WTC11 (cell line): Measurements from ENCODE around the gene PLK1.

ENCODE experiments used
- ATF3 ChIP-seq: sonication (generic); formaldehyde crosslinking; conservative IDR thresholded peaks from 2 replicates; pipeline ENCODE4 v1.8.1; 2022; ENCODE audit warnings: mild to moderate bottlenecking, missing genetic modification reagents
- ATF6 ChIP-seq: sonication (generic); formaldehyde crosslinking; IDR thresholded peaks from 2 replicates; pipeline ENCODE4 v1.8.1; 2023; ENCODE audit warnings: mild to moderate bottlenecking, missing genetic modification reagents
- CTCF ChIP-seq: fragments of 200-600 bp; IDR thresholded peaks from 2 replicates; pipeline ENCODE4 v1.8.0; 2022; ENCODE audit warnings: antibody characterized with exemption
- JAZF1 ChIP-seq: fragments of 250-450 bp; sonication (Bioruptor Pico); IDR thresholded peaks from 2 replicates; pipeline ENCODE4 v1.9.0; 2021; ENCODE audit warnings: moderate library complexity, mild to moderate bottlenecking, inconsistent platforms
- JUN ChIP-seq: sonication (generic); formaldehyde crosslinking; IDR thresholded peaks from 2 replicates; pipeline ENCODE4 v1.8.0; 2023; ENCODE audit warnings: mild to moderate bottlenecking, missing genetic modification reagents
- NFE2L1 ChIP-seq: sonication (generic); formaldehyde crosslinking; IDR thresholded peaks from 2 replicates; pipeline ENCODE4 v1.8.1; 2023; ENCODE audit warnings: missing genetic modification reagents
- NR2C2 ChIP-seq: sonication (generic); formaldehyde crosslinking; IDR thresholded peaks from 2 replicates; pipeline ENCODE4 v1.8.0; 2022; ENCODE audit warnings: mild to moderate bottlenecking, missing genetic modification reagents
- STAT6 ChIP-seq: sonication (generic); formaldehyde crosslinking; conservative IDR thresholded peaks from 2 replicates; pipeline ENCODE4 v1.8.1; 2023; ENCODE audit warnings: mild to moderate bottlenecking, low read depth, missing genetic modification reagents, moderate library complexity
- ZSCAN18 ChIP-seq: fragments of 250-450 bp; sonication (Bioruptor Pico); IDR thresholded peaks from 2 replicates; pipeline ENCODE4 v2.1.2; 2022; ENCODE audit warnings: mild to moderate bottlenecking, moderate library complexity
- TF ChIP-seq, protein P1 (sequence below): sonication (generic); formaldehyde crosslinking; IDR thresholded peaks from 2 replicates; pipeline ENCODE4 v1.8.1; 2022; ENCODE audit warnings: low read depth, mild to moderate bottlenecking, moderate library complexity, missing genetic modification reagents, borderline replicate concordance

- TF ChIP-seq STAT6 (CRISPR knock-in tag), result no peak
- no peak for TF ChIP-seq CTCF
- TF ChIP-seq ATF3 (CRISPR knock-in tag), result no peak
- TF ChIP-seq, protein P1, sequence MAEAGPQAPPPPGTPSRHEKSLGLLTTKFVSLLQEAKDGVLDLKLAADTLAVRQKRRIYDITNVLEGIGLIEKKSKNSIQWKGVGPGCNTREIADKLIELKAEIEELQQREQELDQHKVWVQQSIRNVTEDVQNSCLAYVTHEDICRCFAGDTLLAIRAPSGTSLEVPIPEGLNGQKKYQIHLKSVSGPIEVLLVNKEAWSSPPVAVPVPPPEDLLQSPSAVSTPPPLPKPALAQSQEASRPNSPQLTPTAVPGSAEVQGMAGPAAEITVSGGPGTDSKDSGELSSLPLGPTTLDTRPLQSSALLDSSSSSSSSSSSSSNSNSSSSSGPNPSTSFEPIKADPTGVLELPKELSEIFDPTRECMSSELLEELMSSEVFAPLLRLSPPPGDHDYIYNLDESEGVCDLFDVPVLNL (CRISPR knock-in tag), result no peak
- TF ChIP-seq ZSCAN18 (CRISPR knock-in tag), result no peak
- TF ChIP-seq JAZF1 (CRISPR knock-in tag), result no peak
- no peak for TF ChIP-seq NFE2L1 (CRISPR knock-in tag)
- TF ChIP-seq JUN (CRISPR knock-in tag), result no peak
- no peak for TF ChIP-seq NR2C2 (CRISPR knock-in tag)
- no peak for TF ChIP-seq ATF6 (CRISPR knock-in tag)
Observed at GRCh38 chr16:23724096-23724784, 45.6 kb downstream of the PLK1 start.
